ENCODE data around the gene FMN1. TPM values are rescaled to one million over a fixed set of nuclear protein-coding genes. Genes with fewer than 3 reads are reported as not detected.

FMN1 gene
- total RNA-seq, 1 experiment from 2014 or later = 25.8 TPM

GRCh38 chr15:32824777-32825176 is 369.7 kb downstream of the FMN1 start:
- Histone ChIP-seq H3K27me3 (ENCODE audit: insufficient read depth, low read depth) (no peaks in the 10 kb centered on the region), H3K4me1 (replicated peaks; ENCODE audit: insufficient read depth) (peaks cover 23% of the 10 kb centered on the region), H3K9me3 (ENCODE audit: insufficient read depth, low read depth) (no peaks in the 10 kb centered on the region; the same call in 1 of the 2 replicates), H3K9me2 (ENCODE audit: insufficient read depth) (no peaks in the 10 kb centered on the region), H3K4me3 (no peak overlapping the region), H2AFZ (no peak overlapping the region), H3K27ac (peak overlapping the region; percentile 74), H3K79me2 (ENCODE audit: low read depth) (no peaks in the 10 kb centered on the region), H4K20me1 (ENCODE audit: insufficient read depth) (no peaks in the 10 kb centered on the region), H3K4me2 (peak overlapping the region; percentile 60), H3F3A (ENCODE audit: insufficient read depth, low read depth) (peaks cover 10% of the 10 kb centered on the region), H3K36me3 (ENCODE audit: low read depth) (no peaks in the 10 kb centered on the region)
- POLR2A ChIA-PET (ENCODE audit: unreplicated experiment) = interaction anchor here (0.6 to 0.7 kb wide), 5 partner anchors 51 to 750 kb away, joined by 3 to 9 read pairs (median 4); no protein-coding TSS in a partner anchor
- intact Hi-C loops (cut with micrococcal nuclease; ENCODE audit: unreplicated experiment) = loop anchor here (2.0 kb wide), 2 partner anchors 26 to 162 kb away; no protein-coding TSS in a partner anchor
- TF ChIP-seq CTCF (conservative IDR thresholded peaks at IDR 0.05) (no peak), EZH2 (IDR thresholded peaks at IDR 0.05; ENCODE audit: low read depth) (no peak)
- CTCF ChIA-PET = no interaction called here
- no TSS peak for BruUV-seq (replicated peaks)
- DNase-seq = peak; percentile 25 to 88

DNA sequence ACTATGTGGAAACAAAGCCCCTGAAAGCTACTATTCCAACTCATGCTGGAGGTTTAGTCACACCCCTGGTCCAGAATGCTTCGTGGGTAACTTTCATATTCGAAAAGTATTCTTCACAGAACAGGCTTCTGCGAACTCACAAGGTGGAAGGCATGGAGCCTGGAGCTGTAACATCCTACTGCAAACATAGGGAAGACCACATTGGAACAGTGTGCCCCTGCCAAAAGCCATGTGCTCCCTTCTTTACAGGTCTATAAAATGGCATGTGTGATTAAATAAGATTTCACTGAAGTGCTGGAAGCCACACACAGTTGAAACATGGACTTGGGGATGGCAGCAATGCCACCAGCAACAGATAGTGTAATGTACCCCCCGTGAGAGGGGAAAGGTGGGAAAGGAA is 370.8 kb downstream of the FMN1 start:
- no peak overlapping the region for H3K4me2 ChIP-seq
- H4K20me1 ChIP-seq (ENCODE audit: insufficient read depth) = no peaks in the 10 kb centered on the region
- intact Hi-C loops (cut with micrococcal nuclease; ENCODE audit: unreplicated experiment) = loop anchor here (2.0 kb wide), 2 partner anchors 27 to 161 kb away; no protein-coding TSS in a partner anchor
- BruUV-seq (replicated peaks) = no TSS peak
- TF ChIP-seq CTCF (conservative IDR thresholded peaks at IDR 0.05) (no peak), EZH2 (IDR thresholded peaks at IDR 0.05; ENCODE audit: low read depth) (no peak)
- H3K9me2 ChIP-seq (ENCODE audit: insufficient read depth) = no peaks in the 10 kb centered on the region
- H3K79me2 ChIP-seq (ENCODE audit: low read depth) = no peaks in the 10 kb centered on the region
- peak overlapping the region; percentile 74 for H3K27ac ChIP-seq
- peaks cover 23% of the 10 kb centered on the region for H3K4me1 ChIP-seq (replicated peaks; ENCODE audit: insufficient read depth)
- ChIA-PET CTCF (no interaction called here), POLR2A (ENCODE audit: unreplicated experiment) (no interaction called here)
- no peak overlapping the region for H2AFZ ChIP-seq
- peaks cover 10% of the 10 kb centered on the region for H3F3A ChIP-seq (ENCODE audit: insufficient read depth, low read depth)
- no peaks in the 10 kb centered on the region for H3K27me3 ChIP-seq (ENCODE audit: insufficient read depth, low read depth)
- H3K9me3 ChIP-seq (ENCODE audit: insufficient read depth, low read depth) = no peaks in the 10 kb centered on the region; the same call in 1 of the 2 replicates
- no peaks in the 10 kb centered on the region for H3K36me3 ChIP-seq (ENCODE audit: low read depth)
- DNase-seq = no peak
- H3K4me3 ChIP-seq = no peak overlapping the region

- Histone ChIP-seq H3K4me3 (no peak overlapping the region), H3K4me1 (replicated peaks; ENCODE audit: insufficient read depth) (peaks cover 23% of the 10 kb centered on the region), H2AFZ (no peak overlapping the region), H3K9me2 (ENCODE audit: insufficient read depth) (no peaks in the 10 kb centered on the region), H3K4me2 (no peak overlapping the region), H3K36me3 (ENCODE audit: low read depth) (no peaks in the 10 kb centered on the region), H3F3A (ENCODE audit: insufficient read depth, low read depth) (peaks cover 10% of the 10 kb centered on the region), H3K27ac (no peak overlapping the region), H3K27me3 (ENCODE audit: insufficient read depth, low read depth) (no peaks in the 10 kb centered on the region), H4K20me1 (ENCODE audit: insufficient read depth) (no peaks in the 10 kb centered on the region), H3K79me2 (ENCODE audit: low read depth) (no peaks in the 10 kb centered on the region), H3K9me3 (ENCODE audit: insufficient read depth, low read depth) (no peaks in the 10 kb centered on the region)
- TF ChIP-seq EZH2 (IDR thresholded peaks at IDR 0.05; ENCODE audit: low read depth) (no peak), CTCF (conservative IDR thresholded peaks at IDR 0.05) (no peak)
- POLR2A ChIA-PET (ENCODE audit: unreplicated experiment) = no interaction called here
- CTCF ChIA-PET = no interaction called here
- DNase-seq = no peak
- intact Hi-C loops (cut with micrococcal nuclease; ENCODE audit: unreplicated experiment) = no loop called here
- no TSS peak for BruUV-seq (replicated peaks)
Observed at GRCh38 chr15:32822739-32823138, 371.8 kb downstream of the FMN1 start.
